SJSA1 (cell line): Measurements from ENCODE around the gene CDC20. TPM values are rescaled to one million over a fixed set of nuclear protein-coding genes. Genes with fewer than 3 reads are reported as not detected.

Experiments used
- DNase-seq, 2 experiments: peaks; one replicate each; pipeline ENCODE4 v3.0.0-alpha.2; 2015 to 2020; ENCODE audit warnings: low spot score in 2 of 2, low read depth in 1 of 2
- H3K27ac ChIP-seq: fragments of 250-450 bp; sonication (Bioruptor Pico); 2 replicates; pipeline ENCODE4 v1.5.1; 2020; ENCODE audit warnings: mild to moderate bottlenecking, moderate library complexity
- H3K27me3 ChIP-seq: fragments of 250-450 bp; sonication (Bioruptor Pico); replicated peaks from 2 replicates; pipeline ENCODE4 v1.5.1; 2020; ENCODE audit warnings: mild to moderate bottlenecking, moderate library complexity
- H3K36me3 ChIP-seq: fragments of 250-450 bp; sonication (Bioruptor Pico); 2 replicates; pipeline ENCODE4 v1.5.1; 2020; ENCODE audit warnings: mild to moderate bottlenecking
- H3K4me1 ChIP-seq: fragments of 250-450 bp; sonication (Bioruptor Pico); replicated peaks from 2 replicates; pipeline ENCODE4 v1.6.1; 2021; ENCODE audit warnings: mild to moderate bottlenecking
- H3K4me3 ChIP-seq: fragments of 250-450 bp; sonication (Bioruptor Pico); 2 replicates; pipeline ENCODE4 v1.5.1; 2020; ENCODE audit warnings: mild to moderate bottlenecking
- H3K9me3 ChIP-seq: fragments of 250-450 bp; sonication (Bioruptor Pico); replicated peaks from 2 replicates; pipeline ENCODE4 v1.5.1; 2020; ENCODE audit warnings: mild to moderate bottlenecking
- total RNA-seq: library from RNA; depleted of rRNA; stranded (reverse); fragments of >200 nt; shearing (Covaris generic); gene quantifications from 2 replicates; pipeline ENCODE4 v1.2.3, GENCODE V29; 2014

The CDC20 gene
- total RNA-seq, 1 experiment from 2014 or later, result 257 TPM

GRCh38 chr1:43319288-43319687 is 39.5 kb upstream of the CDC20 start:
- Histone ChIP-seq H3K27me3 (no peaks in the 10 kb centered on the region), H3K27ac (no peak overlapping the region), H3K9me3 (no peaks in the 10 kb centered on the region), H3K4me1 (no peaks in the 10 kb centered on the region), H3K36me3 (no peaks in the 10 kb centered on the region), H3K4me3 (no peak overlapping the region)
- DNase-seq, result no peak

- Histone ChIP-seq H3K36me3 (no peaks in the 10 kb centered on the region), H3K27ac (no peak overlapping the region), H3K4me1 (no peaks in the 10 kb centered on the region), H3K27me3 (no peaks in the 10 kb centered on the region), H3K4me3 (no peak overlapping the region), H3K9me3 (no peaks in the 10 kb centered on the region; the same call in 1 of the 2 replicates)
- DNase-seq, result no peak
These were observed 39.0 kb upstream of the CDC20 start for GRCh38 chr1:43319766-43320165.

- Histone ChIP-seq H3K36me3 (no peaks in the 10 kb centered on the region), H3K9me3 (no peaks in the 10 kb centered on the region; the same call in 1 of the 2 replicates), H3K27me3 (no peaks in the 10 kb centered on the region), H3K27ac (no peak overlapping the region), H3K4me3 (no peak overlapping the region), H3K4me1 (no peaks in the 10 kb centered on the region)
- DNase-seq, result no peak
These were observed 37.4 kb upstream of the CDC20 start for GRCh38 chr1:43321331-43321891.

- Histone ChIP-seq H3K27ac (no peak overlapping the region), H3K4me3 (no peak overlapping the region), H3K27me3 (no peaks in the 10 kb centered on the region), H3K4me1 (no peaks in the 10 kb centered on the region), H3K9me3 (no peaks in the 10 kb centered on the region; the same call in none of the 2 replicates), H3K36me3 (no peaks in the 10 kb centered on the region)
- DNase-seq, result no peak
These were observed 36.3 kb upstream of the CDC20 start for GRCh38 chr1:43322506-43322905.

GRCh38 chr1:43324810-43325209 is 34.0 kb upstream of the CDC20 start:
- H3K9me3 ChIP-seq, result peaks cover 4% of the 10 kb centered on the region
- H3K4me1 ChIP-seq, result no peaks in the 10 kb centered on the region; the same call in 1 of the 2 replicates
- no peaks in the 10 kb centered on the region for H3K36me3 ChIP-seq
- no peaks in the 10 kb centered on the region for H3K27me3 ChIP-seq
- no peak overlapping the region for H3K4me3 ChIP-seq
- no peak overlapping the region for H3K27ac ChIP-seq
- DNase-seq, result no peak

- peaks cover 5% of the 10 kb centered on the region for H3K4me1 ChIP-seq
- H3K9me3 ChIP-seq, result peaks cover 4% of the 10 kb centered on the region
- DNase-seq, result no peak
- H3K36me3 ChIP-seq, result no peaks in the 10 kb centered on the region
- no peaks in the 10 kb centered on the region for H3K27me3 ChIP-seq
- H3K4me3 ChIP-seq, result no peak overlapping the region
- no peak overlapping the region for H3K27ac ChIP-seq
These were observed 33.4 kb upstream of the CDC20 start for GRCh38 chr1:43325381-43325780.

- H3K36me3 ChIP-seq, result no peaks in the 10 kb centered on the region
- peaks cover 7% of the 10 kb centered on the region for H3K4me1 ChIP-seq
- no peaks in the 10 kb centered on the region for H3K27me3 ChIP-seq
- peaks cover 4% of the 10 kb centered on the region for H3K9me3 ChIP-seq
- no peak overlapping the region for H3K27ac ChIP-seq
- H3K4me3 ChIP-seq, result no peak overlapping the region
- no peak for DNase-seq
These were observed 31.1 kb upstream of the CDC20 start for GRCh38 chr1:43327549-43328292.

GRCh38 chr1:43329995-43330751 is 28.6 kb upstream of the CDC20 start:
- Histone ChIP-seq H3K27ac (no peak overlapping the region), H3K27me3 (no peaks in the 10 kb centered on the region), H3K9me3 (peaks cover 4% of the 10 kb centered on the region; the same call in 1 of the 2 replicates), H3K36me3 (no peaks in the 10 kb centered on the region), H3K4me1 (peaks cover 7% of the 10 kb centered on the region), H3K4me3 (no peak overlapping the region)
- peak in 1 of 2 experiments; percentile 32 for DNase-seq

GRCh38 chr1:43331688-43332087 is 27.1 kb upstream of the CDC20 start:
- Histone ChIP-seq H3K27ac (no peak overlapping the region), H3K9me3 (peaks cover 4% of the 10 kb centered on the region; the same call in 1 of the 2 replicates), H3K4me1 (peaks cover 7% of the 10 kb centered on the region), H3K4me3 (no peak overlapping the region), H3K36me3 (no peaks in the 10 kb centered on the region), H3K27me3 (no peaks in the 10 kb centered on the region)
- no peak for DNase-seq

GRCh38 chr1:43334453-43335205 is 24.2 kb upstream of the CDC20 start:
- no peaks in the 10 kb centered on the region for H3K9me3 ChIP-seq
- no peak overlapping the region for H3K4me3 ChIP-seq
- H3K36me3 ChIP-seq, result no peaks in the 10 kb centered on the region
- H3K4me1 ChIP-seq, result peaks cover 7% of the 10 kb centered on the region
- no peaks in the 10 kb centered on the region for H3K27me3 ChIP-seq
- H3K27ac ChIP-seq, result no peak overlapping the region
- DNase-seq, result no peak

GRCh38 chr1:43337588-43337987 is 21.2 kb upstream of the CDC20 start, which contains the start of gene MPL:
MPL (plus strand) TSS chr1:43337818; CDS start chr1:43337849, 31 bp downstream.
- no peak for DNase-seq
- Histone ChIP-seq H3K4me3 (no peak within 1 kb of the TSS), H3K36me3 (no peaks in the 10 kb centered on the region), H3K27ac (no peak within 1 kb of the TSS), H3K27me3 (no peaks in the 10 kb centered on the region), H3K4me1 (no peaks in the 10 kb centered on the region), H3K9me3 (no peaks in the 10 kb centered on the region)

GRCh38 chr1:43338001-43338400 is 20.8 kb upstream of the CDC20 start:
- no peak for DNase-seq
- H3K9me3 ChIP-seq, result no peaks in the 10 kb centered on the region
- no peaks in the 10 kb centered on the region for H3K27me3 ChIP-seq
- H3K4me1 ChIP-seq, result no peaks in the 10 kb centered on the region
- no peak overlapping the region for H3K27ac ChIP-seq
- no peak overlapping the region for H3K4me3 ChIP-seq
- H3K36me3 ChIP-seq, result no peaks in the 10 kb centered on the region

- no peak for DNase-seq
- no peaks in the 10 kb centered on the region for H3K36me3 ChIP-seq
- no peak overlapping the region for H3K4me3 ChIP-seq
- no peaks in the 10 kb centered on the region for H3K4me1 ChIP-seq
- H3K9me3 ChIP-seq, result no peaks in the 10 kb centered on the region
- no peak overlapping the region for H3K27ac ChIP-seq
- H3K27me3 ChIP-seq, result no peaks in the 10 kb centered on the region
These were observed 19.1 kb upstream of the CDC20 start for GRCh38 chr1:43339584-43340232.
